B cell (primary cell): ENCODE results near the gene NAB2.

Source experiments
- EZH2 ChIP-seq: IDR thresholded peaks from 2 replicates; pipeline ENCODE4 v1.6.1; 2012; ENCODE audit warnings: borderline replicate concordance, low read depth, mild to moderate bottlenecking, moderate library complexity, low read length; ENCODE audit not compliant: insufficient read depth, poor library complexity, severe bottlenecking
- TF ChIP-seq, protein P1 (sequence below): fragments of 200-600 bp; IDR thresholded peaks from one replicate; pipeline ENCODE4 v1.8.0; 2022; ENCODE audit warnings: antibody characterized with exemption, mild to moderate bottlenecking

GRCh38 chr12:57141249-57141648, 52.3 kb downstream of the NAB2 start:
- TF ChIP-seq, protein P1, sequence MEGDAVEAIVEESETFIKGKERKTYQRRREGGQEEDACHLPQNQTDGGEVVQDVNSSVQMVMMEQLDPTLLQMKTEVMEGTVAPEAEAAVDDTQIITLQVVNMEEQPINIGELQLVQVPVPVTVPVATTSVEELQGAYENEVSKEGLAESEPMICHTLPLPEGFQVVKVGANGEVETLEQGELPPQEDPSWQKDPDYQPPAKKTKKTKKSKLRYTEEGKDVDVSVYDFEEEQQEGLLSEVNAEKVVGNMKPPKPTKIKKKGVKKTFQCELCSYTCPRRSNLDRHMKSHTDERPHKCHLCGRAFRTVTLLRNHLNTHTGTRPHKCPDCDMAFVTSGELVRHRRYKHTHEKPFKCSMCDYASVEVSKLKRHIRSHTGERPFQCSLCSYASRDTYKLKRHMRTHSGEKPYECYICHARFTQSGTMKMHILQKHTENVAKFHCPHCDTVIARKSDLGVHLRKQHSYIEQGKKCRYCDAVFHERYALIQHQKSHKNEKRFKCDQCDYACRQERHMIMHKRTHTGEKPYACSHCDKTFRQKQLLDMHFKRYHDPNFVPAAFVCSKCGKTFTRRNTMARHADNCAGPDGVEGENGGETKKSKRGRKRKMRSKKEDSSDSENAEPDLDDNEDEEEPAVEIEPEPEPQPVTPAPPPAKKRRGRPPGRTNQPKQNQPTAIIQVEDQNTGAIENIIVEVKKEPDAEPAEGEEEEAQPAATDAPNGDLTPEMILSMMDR, result no peak
- no peak for TF ChIP-seq EZH2
